T-helper 9 cell (primary cell): ENCODE measurements around the gene GCC2.
"Not testable (repeated sequence)": the region's sequence is repeated elsewhere in the genome, so short reads cannot be mapped to it uniquely, and the experiment has no call there.

Experiments used
- DNase-seq: peaks from one replicate; pipeline ENCODE4 v3.0.0-alpha.2; 2020
- total RNA-seq, 2 donors: gene quantifications; one replicate each; lab custom pipeline; 2026; lab: John Stamatoyannopoulos, UW

GCC2 gene, protein sequence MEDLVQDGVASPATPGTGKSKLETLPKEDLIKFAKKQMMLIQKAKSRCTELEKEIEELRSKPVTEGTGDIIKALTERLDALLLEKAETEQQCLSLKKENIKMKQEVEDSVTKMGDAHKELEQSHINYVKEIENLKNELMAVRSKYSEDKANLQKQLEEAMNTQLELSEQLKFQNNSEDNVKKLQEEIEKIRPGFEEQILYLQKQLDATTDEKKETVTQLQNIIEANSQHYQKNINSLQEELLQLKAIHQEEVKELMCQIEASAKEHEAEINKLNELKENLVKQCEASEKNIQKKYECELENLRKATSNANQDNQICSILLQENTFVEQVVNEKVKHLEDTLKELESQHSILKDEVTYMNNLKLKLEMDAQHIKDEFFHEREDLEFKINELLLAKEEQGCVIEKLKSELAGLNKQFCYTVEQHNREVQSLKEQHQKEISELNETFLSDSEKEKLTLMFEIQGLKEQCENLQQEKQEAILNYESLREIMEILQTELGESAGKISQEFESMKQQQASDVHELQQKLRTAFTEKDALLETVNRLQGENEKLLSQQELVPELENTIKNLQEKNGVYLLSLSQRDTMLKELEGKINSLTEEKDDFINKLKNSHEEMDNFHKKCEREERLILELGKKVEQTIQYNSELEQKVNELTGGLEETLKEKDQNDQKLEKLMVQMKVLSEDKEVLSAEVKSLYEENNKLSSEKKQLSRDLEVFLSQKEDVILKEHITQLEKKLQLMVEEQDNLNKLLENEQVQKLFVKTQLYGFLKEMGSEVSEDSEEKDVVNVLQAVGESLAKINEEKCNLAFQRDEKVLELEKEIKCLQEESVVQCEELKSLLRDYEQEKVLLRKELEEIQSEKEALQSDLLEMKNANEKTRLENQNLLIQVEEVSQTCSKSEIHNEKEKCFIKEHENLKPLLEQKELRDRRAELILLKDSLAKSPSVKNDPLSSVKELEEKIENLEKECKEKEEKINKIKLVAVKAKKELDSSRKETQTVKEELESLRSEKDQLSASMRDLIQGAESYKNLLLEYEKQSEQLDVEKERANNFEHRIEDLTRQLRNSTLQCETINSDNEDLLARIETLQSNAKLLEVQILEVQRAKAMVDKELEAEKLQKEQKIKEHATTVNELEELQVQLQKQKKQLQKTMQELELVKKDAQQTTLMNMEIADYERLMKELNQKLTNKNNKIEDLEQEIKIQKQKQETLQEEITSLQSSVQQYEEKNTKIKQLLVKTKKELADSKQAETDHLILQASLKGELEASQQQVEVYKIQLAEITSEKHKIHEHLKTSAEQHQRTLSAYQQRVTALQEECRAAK (N-terminal part only)
- total RNA-seq, result 169 to 218 reads per million in 2 donors

DNA sequence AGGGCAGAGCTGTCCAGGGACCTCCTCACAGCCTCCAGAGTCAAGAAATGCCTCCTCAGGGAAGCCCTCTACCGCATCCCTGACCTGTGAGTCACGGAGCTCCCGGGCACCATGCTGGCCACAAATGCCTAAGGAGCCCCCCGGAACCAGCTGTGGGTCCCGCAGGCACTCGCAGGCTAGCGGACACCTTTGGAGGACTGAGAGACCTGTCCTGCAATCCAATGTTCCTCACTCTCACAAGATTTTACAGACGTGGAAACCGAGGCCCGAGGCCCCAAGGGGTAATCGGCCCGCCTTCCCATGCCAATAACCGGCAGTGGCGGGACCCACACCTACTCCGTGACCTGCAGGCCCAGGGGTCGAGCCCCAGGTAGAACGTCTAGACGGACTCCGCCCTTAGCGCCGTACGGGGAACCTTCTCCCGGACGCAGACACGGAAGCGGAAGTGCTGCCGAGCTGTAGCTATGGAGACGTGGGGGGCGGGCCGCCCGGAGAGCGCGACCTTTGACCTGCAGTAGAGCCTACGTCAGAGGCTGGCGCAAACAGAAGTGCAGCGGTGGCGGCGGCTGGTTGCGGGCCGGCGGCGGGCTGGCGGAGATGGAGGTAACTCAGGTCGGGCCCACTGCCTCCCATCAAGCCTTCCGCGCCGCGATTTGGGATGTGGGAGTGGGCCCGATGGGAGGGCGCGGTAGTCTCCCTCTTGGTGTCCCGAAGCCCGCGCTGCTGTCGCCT is at the start of gene GCC2:
GCC2 (plus strand) TSS at position 529 of the 732 bp plus-strand sequence; CDS start at position 598, 69 bp downstream.
- peak; percentile 96 for DNase-seq

DNA sequence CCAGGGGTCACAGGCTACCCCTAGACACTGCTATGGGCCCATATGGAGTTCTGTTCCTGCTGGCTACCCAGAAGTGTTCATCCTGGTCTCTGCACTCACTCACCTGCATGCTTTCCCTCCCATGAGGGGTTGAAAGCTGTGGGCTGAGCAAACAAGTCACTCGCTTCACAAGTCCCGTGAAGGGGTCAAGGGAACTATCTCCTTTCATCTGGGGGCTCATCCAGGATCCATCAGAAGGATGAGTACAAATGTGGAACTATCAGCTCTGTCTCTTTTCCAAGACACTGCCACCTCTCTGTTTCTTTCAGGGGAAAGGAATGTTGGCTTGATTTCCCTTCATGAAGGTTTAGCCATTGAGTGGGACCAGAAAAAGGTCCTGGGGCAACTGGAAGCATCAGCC is 49.5 kb upstream of the GCC2 start:
- no peak for DNase-seq

DNA sequence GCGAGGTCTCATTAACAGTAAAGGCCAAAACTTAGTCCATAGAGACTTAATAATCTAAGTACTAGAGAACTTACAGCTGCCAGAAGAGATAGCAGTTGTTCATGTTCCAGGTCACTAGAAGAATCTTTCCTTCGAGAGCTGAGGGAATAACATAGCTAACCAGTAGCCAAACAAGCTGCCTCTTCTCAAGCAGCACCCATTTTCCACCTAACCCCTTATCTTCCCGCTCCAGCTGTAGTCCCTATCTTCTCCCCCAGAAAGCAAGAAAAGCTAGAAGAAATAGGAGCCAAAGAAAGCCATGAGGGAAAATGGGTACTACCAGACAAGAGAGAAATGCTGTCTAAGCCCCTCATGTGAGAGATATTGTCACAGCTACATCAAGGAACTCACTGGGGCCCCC is 47.2 kb upstream of the GCC2 start:
- DNase-seq, result no peak

DNA sequence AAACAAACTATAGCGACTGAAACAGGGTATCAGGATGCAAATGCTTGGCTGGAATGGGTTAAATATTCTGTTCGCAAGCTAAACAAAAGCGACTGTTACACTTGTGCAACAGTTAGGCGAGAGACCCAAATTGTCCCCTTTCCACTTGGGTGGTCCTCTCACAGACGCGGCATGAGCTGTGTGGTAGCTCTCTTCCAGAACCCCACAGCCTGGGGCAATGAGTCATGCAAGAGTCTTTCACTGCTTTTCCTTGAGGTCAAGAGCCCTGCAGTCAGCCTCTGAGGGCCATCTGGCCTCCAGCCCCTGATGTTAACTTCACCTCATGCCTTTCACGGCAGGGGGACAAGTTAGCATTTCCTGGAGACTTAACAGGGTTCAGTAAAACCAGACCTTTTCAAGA is 45.5 kb upstream of the GCC2 start:
- DNase-seq, result no peak

DNA sequence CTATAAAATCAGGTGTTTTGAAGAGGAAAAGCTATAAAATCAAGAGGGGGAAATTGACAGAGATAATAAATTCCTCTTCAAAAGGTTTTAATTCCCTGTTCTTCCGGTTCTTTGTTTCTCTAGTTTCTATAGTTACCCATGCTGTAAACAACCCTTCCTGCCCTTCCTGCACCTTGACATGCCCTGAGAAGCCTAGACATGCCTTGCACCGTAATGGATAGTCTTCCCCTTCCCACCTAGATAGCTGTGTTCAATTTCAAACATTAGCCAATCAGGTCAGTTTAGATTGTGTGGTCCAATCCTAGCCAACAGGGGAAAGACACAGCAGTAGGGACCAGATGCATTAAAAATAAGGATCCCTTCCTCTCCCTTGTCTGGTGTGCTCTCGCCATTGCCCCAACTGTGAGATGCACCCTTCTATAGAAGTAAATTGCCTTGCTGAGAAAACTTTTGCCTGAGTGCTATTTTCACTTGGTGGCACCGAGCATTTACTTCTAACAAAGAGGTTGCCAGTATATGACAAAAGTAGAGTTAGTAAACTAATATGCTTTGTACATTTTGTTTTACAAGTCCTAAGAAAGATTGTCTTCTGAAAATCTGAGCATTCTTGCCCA is 44.1 kb upstream of the GCC2 start:
- DNase-seq, result no peak

DNA sequence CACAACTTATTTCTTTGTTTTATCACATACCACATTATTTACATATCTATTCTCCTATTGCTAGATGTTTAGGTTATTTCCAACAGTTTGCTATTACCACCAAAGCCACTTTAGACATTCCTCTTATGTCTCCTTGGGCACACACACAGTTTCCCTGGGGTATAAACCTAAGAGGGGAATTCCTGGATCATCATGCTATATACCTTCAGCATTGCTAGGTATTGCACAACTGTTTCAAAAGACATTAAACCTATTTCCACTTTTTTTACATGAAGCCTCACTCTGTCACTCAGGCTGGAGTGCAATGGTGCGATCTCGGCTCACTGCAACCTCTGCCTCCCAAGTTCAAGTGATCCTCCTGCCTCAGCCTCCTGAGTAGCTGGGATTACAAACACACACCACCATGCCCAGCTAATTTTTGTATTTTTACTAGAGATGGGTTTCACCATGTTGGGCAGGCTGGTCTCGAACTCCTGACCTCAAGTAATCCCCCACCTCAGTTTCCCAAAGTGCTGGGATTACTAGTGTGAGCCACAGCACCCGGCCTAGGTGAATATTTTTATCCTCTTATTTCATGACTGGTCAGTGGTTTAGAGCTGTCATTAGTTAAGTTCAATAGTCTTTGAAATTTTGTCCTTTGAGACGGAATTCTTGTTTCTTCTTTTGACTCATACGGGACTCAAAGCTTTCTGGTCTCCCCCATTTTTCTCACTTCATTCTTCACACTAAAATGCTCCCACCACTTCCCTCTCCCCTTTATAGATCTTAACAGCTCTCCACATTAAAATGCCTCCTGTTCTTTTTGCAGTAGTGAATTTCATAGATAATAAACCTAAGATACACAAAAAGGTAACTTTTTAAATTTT is 40.9 kb upstream of the GCC2 start:
- no peak for DNase-seq

DNA sequence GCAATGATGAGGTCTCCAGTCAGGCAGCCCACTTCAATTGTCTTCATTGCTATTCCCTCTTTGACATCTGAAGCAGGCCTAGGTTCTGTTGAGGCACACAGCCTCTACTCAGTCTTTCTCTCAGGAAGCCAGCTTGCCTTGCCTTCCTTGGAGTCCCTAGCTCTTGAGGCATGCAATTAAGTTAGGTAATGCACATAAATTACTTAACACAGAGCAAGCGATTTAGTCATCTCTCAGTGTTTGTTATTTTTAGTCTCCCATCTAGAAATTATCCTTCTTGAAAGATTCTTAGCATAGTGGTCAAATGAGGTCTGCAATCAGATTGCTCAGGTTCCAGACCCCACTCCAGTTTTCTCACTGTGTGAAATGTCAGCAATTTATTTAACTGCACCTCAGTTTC is 39.2 kb upstream of the GCC2 start:
- no peak for DNase-seq

DNA sequence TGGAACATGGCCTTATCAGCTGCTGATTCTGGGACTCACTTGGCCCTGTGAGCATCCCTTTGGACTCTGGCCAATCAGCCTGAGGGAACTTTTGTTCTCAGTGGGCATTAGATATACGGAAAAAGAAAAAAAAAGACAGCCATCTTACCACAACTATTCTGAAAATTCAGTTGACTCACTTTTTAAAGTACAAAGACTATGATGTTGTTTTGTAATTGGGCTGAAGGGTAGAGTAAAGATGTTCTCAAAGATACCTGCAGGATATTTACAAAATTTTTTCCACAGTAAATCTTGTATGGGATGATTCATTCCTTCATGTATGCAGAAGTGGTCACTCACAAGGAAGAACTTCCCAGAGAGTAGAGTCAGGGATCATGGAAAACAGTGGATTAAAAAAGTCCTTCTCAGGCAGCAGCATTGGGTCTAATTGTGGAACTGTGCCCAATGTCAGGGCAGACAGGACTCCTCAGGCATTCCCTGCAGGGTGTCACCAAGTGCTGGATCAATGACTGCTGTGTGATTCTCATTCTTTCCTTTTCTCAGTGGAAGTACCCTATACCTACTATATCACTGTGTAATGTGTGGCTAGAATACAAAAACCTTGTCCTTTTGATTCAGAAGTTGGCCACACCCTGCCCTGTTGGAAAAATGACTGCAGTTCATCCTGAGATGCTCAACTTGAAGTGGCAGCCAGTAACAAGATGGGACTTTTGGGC is 35.9 kb upstream of the GCC2 start:
- no peak for DNase-seq

DNA sequence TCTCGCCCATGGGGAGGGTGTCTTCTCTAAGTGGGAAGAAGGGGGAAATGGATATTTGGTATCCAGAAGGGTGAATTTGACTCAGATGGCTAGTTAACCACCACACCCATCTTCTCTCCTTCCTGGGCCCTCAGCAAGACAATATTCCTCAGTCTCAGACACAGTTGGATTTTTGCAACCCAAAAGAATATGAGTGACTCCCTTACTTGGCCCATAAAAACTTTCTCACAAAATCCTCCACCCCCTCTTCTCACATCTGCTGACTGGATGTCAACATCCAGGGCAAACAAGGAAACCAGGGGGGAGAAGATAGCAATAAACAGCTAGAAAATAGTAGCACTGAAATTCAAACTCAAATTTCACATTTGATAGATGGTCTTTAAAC is 35.3 kb upstream of the GCC2 start:
- no peak for DNase-seq

DNA sequence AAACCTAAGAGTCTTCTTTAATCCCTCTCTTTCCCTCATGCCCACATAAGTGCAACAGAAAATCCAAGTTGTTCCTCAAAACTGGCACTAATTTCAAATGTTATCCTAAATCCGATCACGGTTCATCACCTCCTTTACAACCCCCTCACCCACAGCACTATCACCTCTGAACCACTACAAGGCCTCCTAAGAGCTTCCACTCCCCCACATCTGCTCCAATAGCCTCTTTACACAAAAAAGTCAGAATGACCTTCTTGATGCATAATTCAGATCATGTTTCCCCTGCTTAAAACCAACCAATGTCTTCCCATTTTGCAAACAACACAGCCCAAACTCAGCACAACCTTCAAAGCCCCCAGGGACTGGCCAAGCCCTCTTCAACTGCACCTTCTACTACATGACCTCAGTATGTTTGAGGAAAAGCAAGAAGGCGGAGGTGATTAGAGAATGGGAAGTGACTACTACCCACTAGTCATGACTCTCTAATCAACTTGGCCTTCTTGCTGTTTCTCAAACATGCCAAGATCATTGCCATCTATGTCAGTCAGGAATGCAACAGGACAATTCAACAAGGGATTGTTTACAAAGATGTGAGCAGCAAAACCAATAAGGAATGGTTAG is 34.6 kb upstream of the GCC2 start:
- no peak for DNase-seq

DNA sequence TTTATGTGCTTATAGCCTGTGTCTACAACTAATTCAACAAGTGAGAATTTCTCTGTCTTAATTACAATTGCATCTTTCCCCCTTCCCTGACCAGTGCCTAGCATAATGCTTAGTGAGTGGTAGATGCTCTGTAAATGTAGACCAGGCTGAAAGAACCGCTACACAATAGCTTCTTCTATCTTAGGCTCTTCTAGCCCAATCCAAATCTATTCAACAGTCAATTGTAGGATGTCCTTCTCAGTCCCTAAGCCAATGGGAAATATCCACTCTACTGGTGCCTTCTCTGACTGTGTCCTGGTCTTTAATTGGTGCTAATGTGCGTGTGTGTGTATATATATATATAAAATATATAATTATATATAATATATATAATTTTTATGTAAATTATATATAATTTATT is 34.1 kb upstream of the GCC2 start:
- no peak for DNase-seq

DNA sequence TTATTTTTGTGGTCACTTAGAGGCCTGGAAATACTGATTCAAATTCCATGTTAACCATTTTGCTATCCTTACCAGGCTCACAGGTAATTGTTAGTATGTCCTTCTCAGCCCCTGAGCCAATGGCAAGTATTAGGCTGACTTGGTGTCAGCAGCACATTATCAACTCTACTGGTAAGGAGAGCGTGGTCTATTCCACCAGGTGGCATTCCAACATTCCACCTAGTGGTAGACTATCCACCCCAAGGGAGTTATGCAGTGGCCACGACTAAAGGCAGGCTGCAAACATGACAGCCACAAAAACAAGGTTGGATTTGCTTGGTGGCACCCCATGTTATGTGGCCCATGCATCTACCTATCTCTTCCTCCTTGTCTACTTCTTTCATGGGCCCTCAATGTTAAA is 31.8 kb upstream of the GCC2 start:
- DNase-seq, result no peak

DNA sequence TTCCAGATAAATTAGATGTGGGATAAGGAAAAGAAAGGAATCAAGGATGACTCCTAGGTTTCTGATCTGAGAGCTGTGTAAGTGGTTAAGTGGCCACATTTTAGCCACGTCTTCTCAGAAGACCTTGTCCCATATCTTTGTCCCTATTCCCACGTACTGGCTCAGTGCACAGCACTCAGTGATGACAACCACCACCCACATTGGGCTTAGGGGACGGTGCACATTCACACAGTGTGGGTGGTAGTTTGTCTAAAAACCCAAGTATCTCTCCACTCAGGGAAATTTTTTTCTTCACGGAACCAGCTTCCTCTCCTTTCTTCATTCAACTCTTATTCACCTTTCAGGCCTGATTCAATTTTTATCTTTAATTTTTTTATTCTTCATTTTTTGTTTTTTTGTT is 30.6 kb upstream of the GCC2 start:
- DNase-seq, result no peak

DNA sequence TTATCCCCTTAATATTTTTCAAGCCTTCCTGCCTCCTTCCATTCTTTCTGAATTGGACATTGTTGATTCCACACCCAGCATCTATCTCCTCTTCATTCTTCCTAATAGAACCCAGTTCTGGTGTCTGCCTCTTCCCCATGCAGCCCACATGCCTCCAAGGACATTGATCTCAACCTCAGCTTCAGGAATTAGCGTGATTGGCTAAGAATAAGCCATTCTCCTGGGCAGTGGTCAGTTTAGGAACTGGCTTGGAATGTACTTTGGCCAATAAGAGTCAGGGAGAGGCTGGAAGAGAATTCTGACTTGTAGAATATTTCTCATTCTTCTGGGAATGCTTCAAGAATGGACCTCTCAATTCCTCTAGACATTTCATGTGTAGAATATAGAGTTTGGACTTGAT is 25.9 kb upstream of the GCC2 start:
- DNase-seq, result no peak

DNA sequence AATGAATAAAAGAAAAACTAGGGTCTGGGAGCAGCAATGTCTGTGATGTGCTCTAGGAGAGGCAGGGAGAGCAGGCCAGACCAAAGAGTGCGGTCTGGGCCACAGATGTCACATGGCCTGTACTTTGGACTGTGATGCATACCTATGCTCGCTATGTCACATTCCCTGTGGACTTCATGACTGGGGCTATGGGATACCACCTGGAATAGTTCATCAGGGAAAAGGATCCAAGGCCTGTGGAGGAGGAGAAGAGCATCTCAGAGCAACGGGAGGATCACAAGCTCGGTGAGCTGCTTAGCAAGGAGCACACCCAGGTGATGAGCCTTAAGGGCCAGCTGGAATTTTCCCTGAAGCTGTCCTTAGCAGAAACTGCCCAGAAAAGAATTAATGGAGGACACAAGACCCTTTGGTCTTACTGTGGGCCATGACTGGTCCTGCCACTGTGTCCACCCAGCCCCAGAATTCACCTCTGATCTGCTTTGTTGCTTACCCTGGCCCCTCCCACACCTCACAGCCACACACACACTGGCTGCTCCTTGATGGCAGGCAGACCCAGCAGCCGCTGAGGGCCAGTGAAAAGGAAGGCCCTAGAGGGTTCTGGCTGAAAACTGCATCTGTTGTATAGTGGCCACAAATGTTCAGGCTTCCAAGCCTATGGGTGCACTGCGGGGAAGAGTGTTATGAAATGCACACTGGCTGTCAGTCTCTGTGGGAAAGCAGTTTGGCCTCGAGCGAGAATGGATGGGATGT is 25.3 kb upstream of the GCC2 start:
- DNase-seq, result no peak

DNA sequence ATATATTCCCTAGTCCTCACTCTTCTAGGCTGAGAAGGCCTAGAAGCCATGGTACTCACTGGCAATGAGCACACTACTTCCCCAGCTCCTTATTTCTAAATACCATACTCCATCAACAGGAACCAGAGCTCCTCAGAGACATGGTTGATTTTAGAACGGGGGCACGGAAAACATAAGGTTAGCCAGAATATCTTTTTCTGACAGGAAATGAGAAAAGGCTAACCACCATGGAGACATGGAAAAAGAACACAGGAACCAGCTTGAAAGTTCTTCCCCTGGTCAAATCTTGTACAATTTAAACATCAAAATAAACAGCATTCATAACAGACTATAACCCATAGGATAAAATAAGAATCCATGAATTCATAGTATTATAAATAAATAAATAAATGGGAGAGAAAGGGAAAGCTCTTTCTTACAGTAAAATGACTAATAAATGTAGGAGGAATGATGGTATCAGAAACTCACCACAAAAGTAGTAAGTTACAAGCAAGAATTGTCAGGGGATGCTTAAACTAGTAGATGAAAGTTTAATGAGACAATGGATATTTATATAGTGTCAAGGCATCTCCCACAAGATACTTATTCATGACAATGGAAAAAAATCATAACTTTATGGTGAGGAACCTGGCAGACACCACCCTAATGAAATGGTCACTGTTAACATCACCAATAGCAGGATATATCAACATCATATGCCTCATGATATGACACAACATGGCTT is 20.6 kb upstream of the GCC2 start:
- no peak for DNase-seq

DNA sequence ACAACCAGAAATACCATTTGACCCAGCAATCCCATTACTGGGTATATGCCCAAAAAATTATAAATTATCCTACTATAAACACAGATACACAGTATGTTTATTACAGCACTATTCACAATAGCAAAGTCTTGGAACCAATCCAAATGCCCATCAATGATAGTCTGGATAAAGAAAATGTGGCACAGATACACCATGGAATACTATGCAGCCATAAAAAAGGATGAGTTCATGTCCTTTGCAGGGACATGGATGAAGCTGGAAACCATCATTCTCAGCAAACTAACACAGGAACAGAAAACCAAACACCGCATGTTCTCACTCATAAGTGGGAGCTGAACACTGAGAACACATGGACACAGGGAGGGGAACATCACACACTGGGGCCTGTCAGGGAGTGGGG is 13.4 kb upstream of the GCC2 start:
- not testable (repeated sequence) for DNase-seq

DNA sequence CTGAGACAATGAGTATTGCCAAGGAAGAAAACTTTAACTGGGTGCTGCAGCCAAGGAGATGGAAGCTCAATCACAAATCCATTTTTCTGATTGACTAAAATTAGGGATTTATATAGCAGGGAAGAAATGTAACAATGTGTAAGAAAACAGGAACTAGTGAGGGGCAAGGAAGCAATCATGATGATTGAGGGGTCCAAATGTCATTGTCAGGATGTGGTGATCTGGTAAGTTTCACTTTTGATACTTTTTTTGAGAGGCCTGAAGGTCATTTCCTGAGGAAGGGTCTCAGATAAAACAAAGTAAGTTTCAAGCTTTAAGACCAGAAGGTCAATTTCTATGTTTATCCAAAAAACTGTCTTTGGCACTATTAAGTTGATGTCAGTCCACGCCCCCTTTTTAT is 12.0 kb upstream of the GCC2 start:
- DNase-seq, result no peak
